ENCODE measurements around the gene SYT14.

DNA sequence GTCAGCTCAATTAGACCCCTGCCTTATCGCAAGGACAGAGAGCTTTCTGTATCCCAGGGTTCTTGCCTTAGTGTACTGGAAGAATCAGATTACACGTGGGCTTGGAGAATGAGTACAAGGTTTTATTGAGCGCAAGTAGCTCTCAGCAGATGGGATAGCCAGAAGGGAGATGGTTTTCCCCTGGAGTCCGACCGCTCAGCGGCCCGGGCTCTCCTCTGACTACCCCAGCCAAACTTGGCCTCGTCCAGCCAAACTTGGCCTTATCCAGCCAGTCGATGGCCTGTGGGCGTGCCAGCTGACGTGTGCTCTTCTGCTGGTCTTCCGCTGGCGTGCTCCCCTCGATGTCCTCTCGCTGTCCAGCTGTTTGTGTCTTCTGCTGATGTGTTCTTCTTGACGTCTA, 136.9 kb downstream of the SYT14 start:
- TF ChIP-seq, protein P1, sequence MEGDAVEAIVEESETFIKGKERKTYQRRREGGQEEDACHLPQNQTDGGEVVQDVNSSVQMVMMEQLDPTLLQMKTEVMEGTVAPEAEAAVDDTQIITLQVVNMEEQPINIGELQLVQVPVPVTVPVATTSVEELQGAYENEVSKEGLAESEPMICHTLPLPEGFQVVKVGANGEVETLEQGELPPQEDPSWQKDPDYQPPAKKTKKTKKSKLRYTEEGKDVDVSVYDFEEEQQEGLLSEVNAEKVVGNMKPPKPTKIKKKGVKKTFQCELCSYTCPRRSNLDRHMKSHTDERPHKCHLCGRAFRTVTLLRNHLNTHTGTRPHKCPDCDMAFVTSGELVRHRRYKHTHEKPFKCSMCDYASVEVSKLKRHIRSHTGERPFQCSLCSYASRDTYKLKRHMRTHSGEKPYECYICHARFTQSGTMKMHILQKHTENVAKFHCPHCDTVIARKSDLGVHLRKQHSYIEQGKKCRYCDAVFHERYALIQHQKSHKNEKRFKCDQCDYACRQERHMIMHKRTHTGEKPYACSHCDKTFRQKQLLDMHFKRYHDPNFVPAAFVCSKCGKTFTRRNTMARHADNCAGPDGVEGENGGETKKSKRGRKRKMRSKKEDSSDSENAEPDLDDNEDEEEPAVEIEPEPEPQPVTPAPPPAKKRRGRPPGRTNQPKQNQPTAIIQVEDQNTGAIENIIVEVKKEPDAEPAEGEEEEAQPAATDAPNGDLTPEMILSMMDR (IDR thresholded peaks at IDR 0.05), result no peak
- TF ChIP-seq EZH2 (IDR thresholded peaks at IDR 0.05), result no peak
- no peak for TF ChIP-seq EZH2phosphoT487 (IDR thresholded peaks at IDR 0.05)

Data from neural progenitor cell (in vitro differentiated cells).